Neuronal stem cell (in vitro differentiated cells): ENCODE data around the gene LTBP2.

ENCODE experiments used
- DNase-seq: peaks from one replicate; pipeline ENCODE4 v3.0.0-alpha.2; 2013; ENCODE audit warnings: low spot score
- H2AFZ ChIP-seq: one replicate; pipeline ENCODE4 v1.6.1; 2013; ENCODE audit warnings: mild to moderate bottlenecking, low read length, inconsistent platforms
- H2AK5ac ChIP-seq: 2 replicates; pipeline ENCODE4 v1.6.1; 2013; ENCODE audit warnings: low read depth, mild to moderate bottlenecking, inconsistent platforms, low read length, moderate library complexity, mixed read lengths
- H2BK120ac ChIP-seq: 2 replicates; pipeline ENCODE4 v1.6.1; 2013; ENCODE audit warnings: low read depth, mild to moderate bottlenecking, inconsistent platforms, low read length, moderate library complexity, mixed read lengths
- H2BK12ac ChIP-seq: one replicate; pipeline ENCODE4 v1.6.1; 2013; ENCODE audit warnings: low read length, inconsistent platforms
- H2BK15ac ChIP-seq: 2 replicates; pipeline ENCODE4 v1.6.1; 2013; ENCODE audit warnings: mild to moderate bottlenecking, low read length, inconsistent platforms, mixed read lengths
- H2BK5ac ChIP-seq: one replicate; pipeline ENCODE4 v1.6.1; 2013; ENCODE audit warnings: inconsistent platforms, mild to moderate bottlenecking, low read length, moderate library complexity
- H3K14ac ChIP-seq: one replicate; pipeline ENCODE4 v1.6.1; 2013; ENCODE audit warnings: low read length, inconsistent platforms
- H3K18ac ChIP-seq: 2 replicates; pipeline ENCODE4 v1.6.1; 2013; ENCODE audit warnings: low read length, inconsistent platforms
- H3K23ac ChIP-seq: 2 replicates; pipeline ENCODE4 v1.6.1; 2013; ENCODE audit warnings: low read depth, mild to moderate bottlenecking, mixed read lengths, low read length, inconsistent platforms; ENCODE audit not compliant: poor library complexity
- H3K27ac ChIP-seq: replicated peaks from 3 replicates; pipeline ENCODE4 v1.5.1; 2013; ENCODE audit warnings: low read length, inconsistent platforms
- H3K27me3 ChIP-seq, 3 experiments: 2 replicates each; pipeline ENCODE4 v1.6.1; 2013; ENCODE audit warnings: low read length in 3 of 3, mild to moderate bottlenecking in 2 of 3, inconsistent platforms in 1 of 3, low read depth in 1 of 3, mixed read lengths in 1 of 3, moderate library complexity in 1 of 3; ENCODE audit not compliant: control insufficient read depth in 3 of 3, insufficient read depth in 3 of 3
- H3K36me3 ChIP-seq, 2 donors: replicated peaks in 1 of 2; 2 replicates each; pipeline ENCODE4 v1.6.1; 2013; ENCODE audit warnings: low read length in 2 of 2; ENCODE audit not compliant: control insufficient read depth in 2 of 2, insufficient read depth in 2 of 2
- H3K4ac ChIP-seq: 2 replicates; pipeline ENCODE4 v1.6.1; 2013; ENCODE audit warnings: inconsistent platforms, mild to moderate bottlenecking, low read length, moderate library complexity
- H3K4me1 ChIP-seq, 2 donors: 1 replicate in 1 of 2; 2 replicates in 1 of 2; pipeline ENCODE4 v1.6.1; 2013; ENCODE audit warnings: low read length in 2 of 2, low read depth in 1 of 2; ENCODE audit not compliant: control insufficient read depth in 2 of 2, insufficient read depth in 1 of 2
- H3K4me2 ChIP-seq: one replicate; pipeline ENCODE4 v1.6.1; 2013; ENCODE audit warnings: mild to moderate bottlenecking, low read length, inconsistent platforms; ENCODE audit not compliant: insufficient read depth, poor library complexity, severe bottlenecking
- H3K4me3 ChIP-seq, 2 donors: 2 replicates each; pipeline ENCODE4 v1.5.1; 2013; ENCODE audit warnings: low read length in 2 of 2, mild to moderate bottlenecking in 2 of 2, inconsistent platforms in 1 of 2, moderate library complexity in 1 of 2
- H3K79me1 ChIP-seq: one replicate; pipeline ENCODE4 v1.6.1; 2013; ENCODE audit warnings: low read depth, mild to moderate bottlenecking, inconsistent platforms, low read length, moderate library complexity
- H3K9ac ChIP-seq: one replicate; pipeline ENCODE4 v1.6.1; 2013; ENCODE audit warnings: mild to moderate bottlenecking, low read depth, low read length, inconsistent platforms; ENCODE audit not compliant: poor library complexity
- H3K9me3 ChIP-seq, 2 donors: replicated peaks in 1 of 2; 2 replicates each; pipeline versions ENCODE3 to v1.6.1; 2013; ENCODE audit warnings: low read length in 2 of 2, mild to moderate bottlenecking in 2 of 2, inconsistent platforms in 1 of 2, low read depth in 1 of 2, mixed read lengths in 1 of 2, moderate library complexity in 1 of 2; ENCODE audit not compliant: control insufficient read depth in 2 of 2, insufficient read depth in 1 of 2
- H4K8ac ChIP-seq: one replicate; pipeline ENCODE4 v1.6.1; 2013; ENCODE audit warnings: low read depth, mild to moderate bottlenecking, inconsistent platforms, low read length, moderate library complexity
- H4K91ac ChIP-seq: one replicate; pipeline ENCODE4 v1.6.1; 2013; ENCODE audit warnings: low read length, low read depth, mild to moderate bottlenecking, inconsistent platforms; ENCODE audit not compliant: poor library complexity
- WGBS, 2 donors: extraction: QIAGEN DNeasy Blood & Tissue Kit; methylation state at CpG; one replicate each; pipeline ENCODE4 v1.1.7; 2013; ENCODE audit warnings: missing lambda C conversion rate in 2 of 2, mixed read lengths in 1 of 2; ENCODE audit not compliant: insufficient read length in 2 of 2, insufficient replicate concordance in 1 of 2; ENCODE audit errors: extremely low coverage in 2 of 2; 5-methylcytosine and 5-hydroxymethylcytosine counted together

The LTBP2 gene

GRCh38 chr14:74591394-74591793, 20.6 kb downstream of the LTBP2 start:
- DNase-seq = no peak
- no peak overlapping the region for H3K23ac ChIP-seq
- H3K18ac ChIP-seq = no peak overlapping the region
- H3K36me3 ChIP-seq = no peaks in the 10 kb centered on the region
- no peak overlapping the region for H3K14ac ChIP-seq
- H3K9me3 ChIP-seq = no peaks in the 10 kb centered on the region
- H3K4me2 ChIP-seq = no peak overlapping the region
- H4K91ac ChIP-seq = no peak overlapping the region
- H2BK15ac ChIP-seq = no peak overlapping the region
- H3K4me3 ChIP-seq = no peak overlapping the region
- H4K8ac ChIP-seq = no peak overlapping the region
- H2AFZ ChIP-seq = no peak overlapping the region
- no peak overlapping the region for H2BK12ac ChIP-seq
- H2AK5ac ChIP-seq = no peak overlapping the region
- no peak overlapping the region for H3K9ac ChIP-seq
- H3K27ac ChIP-seq = no peak overlapping the region
- no peak overlapping the region for H3K4ac ChIP-seq
- no peak overlapping the region for H2BK120ac ChIP-seq
- H3K79me1 ChIP-seq = no peaks in the 10 kb centered on the region
- no CpG with 5 or more reads among the region's 6 CpGs for WGBS, 2 donors
- H3K4me1 ChIP-seq = no peaks in the 10 kb centered on the region
- peaks cover 0 to 3% (median 0%) of the 10 kb centered on the region in 3 experiments for H3K27me3 ChIP-seq
- H2BK5ac ChIP-seq = no peak overlapping the region

- Histone ChIP-seq H3K27ac (no peak overlapping the region), H2BK15ac (no peak overlapping the region), H2AK5ac (no peak overlapping the region), H3K79me1 (no peaks in the 10 kb centered on the region), H3K4ac (no peak overlapping the region), H2BK5ac (no peak overlapping the region), H3K36me3 (no peaks in the 10 kb centered on the region), H2BK120ac (no peak overlapping the region), H4K8ac (no peak overlapping the region), H3K23ac (no peak overlapping the region), H4K91ac (no peak overlapping the region), H3K4me1 (no peaks in the 10 kb centered on the region), H3K4me2 (no peak overlapping the region), H3K4me3 (no peak overlapping the region), H3K27me3 (peaks cover 0 to 17% (median 0%) of the 10 kb centered on the region in 3 experiments), H2AFZ (no peak overlapping the region), H3K14ac (no peak overlapping the region), H3K18ac (no peak overlapping the region), H3K9ac (peak overlapping the region; percentile 64), H2BK12ac (no peak overlapping the region), H3K9me3 (no peaks in the 10 kb centered on the region)
- no peak for DNase-seq
- WGBS, 2 donors = no CpG with 5 or more reads among the region's 5 CpGs
These were observed 22.7 kb downstream of the LTBP2 start for GRCh38 chr14:74589291-74589879.

- Histone ChIP-seq H3K18ac (peak overlapping the region; percentile 45), H2BK5ac (no peak overlapping the region), H3K4me2 (no peak overlapping the region), H3K27me3 (peaks cover 0 to 28% (median 0%) of the 10 kb centered on the region in 3 experiments), H2BK12ac (no peak overlapping the region), H2BK120ac (no peak overlapping the region), H2BK15ac (peak overlapping the region; percentile 26), H3K79me1 (no peaks in the 10 kb centered on the region), H2AK5ac (peak overlapping the region; percentile 51), H3K14ac (no peak overlapping the region), H3K4me3 (no peak overlapping the region), H3K23ac (no peak overlapping the region), H3K9ac (no peak overlapping the region), H3K9me3 (no peaks in the 10 kb centered on the region), H4K8ac (no peak overlapping the region), H2AFZ (peak overlapping the region; percentile 9), H3K27ac (no peak overlapping the region), H4K91ac (no peak overlapping the region), H3K36me3 (no peaks in the 10 kb centered on the region), H3K4ac (no peak overlapping the region), H3K4me1 (no peaks in the 10 kb centered on the region)
- DNase-seq = no peak
- WGBS, 2 donors = no CpG with 5 or more reads among the region's 10 CpGs
These were observed 24.7 kb downstream of the LTBP2 start for GRCh38 chr14:74587363-74587707.

- Histone ChIP-seq H2AFZ (no peak overlapping the region), H2AK5ac (no peak overlapping the region), H3K36me3 (no peaks in the 10 kb centered on the region), H3K4ac (no peak overlapping the region), H3K4me1 (no peaks in the 10 kb centered on the region), H3K9ac (no peak overlapping the region), H3K23ac (no peak overlapping the region), H2BK5ac (no peak overlapping the region), H4K91ac (no peak overlapping the region), H2BK120ac (no peak overlapping the region), H3K9me3 (no peaks in the 10 kb centered on the region), H3K18ac (no peak overlapping the region), H2BK12ac (no peak overlapping the region), H4K8ac (no peak overlapping the region), H3K79me1 (no peaks in the 10 kb centered on the region), H3K27ac (no peak overlapping the region), H2BK15ac (peak overlapping the region; percentile 26), H3K4me2 (no peak overlapping the region), H3K14ac (no peak overlapping the region), H3K4me3 (no peak overlapping the region), H3K27me3 (peaks cover 0 to 29% (median 0%) of the 10 kb centered on the region in 3 experiments)
- WGBS, 2 donors = no CpG with 5 or more reads among the region's 18 CpGs
- DNase-seq = no peak
These were observed 25.2 kb downstream of the LTBP2 start for GRCh38 chr14:74586681-74587362.
